Measurements from ENCODE around the gene UMODL1.

UMODL1 gene
- long read RNA-seq: 0 reads

- Histone ChIP-seq H3K27me3 (ENCODE audit: insufficient read depth, poor library complexity, severe bottlenecking) (peaks cover 2% of the 10 kb centered on the region), H3K27ac (replicated peaks) (no peak within 1 kb of the TSS), H3K4me3 (replicated peaks; ENCODE audit: insufficient read depth, low read length) (no peak within 1 kb of the TSS)
- TF ChIP-seq, protein P1, sequence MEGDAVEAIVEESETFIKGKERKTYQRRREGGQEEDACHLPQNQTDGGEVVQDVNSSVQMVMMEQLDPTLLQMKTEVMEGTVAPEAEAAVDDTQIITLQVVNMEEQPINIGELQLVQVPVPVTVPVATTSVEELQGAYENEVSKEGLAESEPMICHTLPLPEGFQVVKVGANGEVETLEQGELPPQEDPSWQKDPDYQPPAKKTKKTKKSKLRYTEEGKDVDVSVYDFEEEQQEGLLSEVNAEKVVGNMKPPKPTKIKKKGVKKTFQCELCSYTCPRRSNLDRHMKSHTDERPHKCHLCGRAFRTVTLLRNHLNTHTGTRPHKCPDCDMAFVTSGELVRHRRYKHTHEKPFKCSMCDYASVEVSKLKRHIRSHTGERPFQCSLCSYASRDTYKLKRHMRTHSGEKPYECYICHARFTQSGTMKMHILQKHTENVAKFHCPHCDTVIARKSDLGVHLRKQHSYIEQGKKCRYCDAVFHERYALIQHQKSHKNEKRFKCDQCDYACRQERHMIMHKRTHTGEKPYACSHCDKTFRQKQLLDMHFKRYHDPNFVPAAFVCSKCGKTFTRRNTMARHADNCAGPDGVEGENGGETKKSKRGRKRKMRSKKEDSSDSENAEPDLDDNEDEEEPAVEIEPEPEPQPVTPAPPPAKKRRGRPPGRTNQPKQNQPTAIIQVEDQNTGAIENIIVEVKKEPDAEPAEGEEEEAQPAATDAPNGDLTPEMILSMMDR (IDR thresholded peaks at IDR 0.05; ENCODE audit: insufficient read depth, low read length): no peak
- no peak for TF ChIP-seq GABPA (IDR thresholded peaks at IDR 0.05; ENCODE audit: low read depth)
- TF ChIP-seq, protein P2, sequence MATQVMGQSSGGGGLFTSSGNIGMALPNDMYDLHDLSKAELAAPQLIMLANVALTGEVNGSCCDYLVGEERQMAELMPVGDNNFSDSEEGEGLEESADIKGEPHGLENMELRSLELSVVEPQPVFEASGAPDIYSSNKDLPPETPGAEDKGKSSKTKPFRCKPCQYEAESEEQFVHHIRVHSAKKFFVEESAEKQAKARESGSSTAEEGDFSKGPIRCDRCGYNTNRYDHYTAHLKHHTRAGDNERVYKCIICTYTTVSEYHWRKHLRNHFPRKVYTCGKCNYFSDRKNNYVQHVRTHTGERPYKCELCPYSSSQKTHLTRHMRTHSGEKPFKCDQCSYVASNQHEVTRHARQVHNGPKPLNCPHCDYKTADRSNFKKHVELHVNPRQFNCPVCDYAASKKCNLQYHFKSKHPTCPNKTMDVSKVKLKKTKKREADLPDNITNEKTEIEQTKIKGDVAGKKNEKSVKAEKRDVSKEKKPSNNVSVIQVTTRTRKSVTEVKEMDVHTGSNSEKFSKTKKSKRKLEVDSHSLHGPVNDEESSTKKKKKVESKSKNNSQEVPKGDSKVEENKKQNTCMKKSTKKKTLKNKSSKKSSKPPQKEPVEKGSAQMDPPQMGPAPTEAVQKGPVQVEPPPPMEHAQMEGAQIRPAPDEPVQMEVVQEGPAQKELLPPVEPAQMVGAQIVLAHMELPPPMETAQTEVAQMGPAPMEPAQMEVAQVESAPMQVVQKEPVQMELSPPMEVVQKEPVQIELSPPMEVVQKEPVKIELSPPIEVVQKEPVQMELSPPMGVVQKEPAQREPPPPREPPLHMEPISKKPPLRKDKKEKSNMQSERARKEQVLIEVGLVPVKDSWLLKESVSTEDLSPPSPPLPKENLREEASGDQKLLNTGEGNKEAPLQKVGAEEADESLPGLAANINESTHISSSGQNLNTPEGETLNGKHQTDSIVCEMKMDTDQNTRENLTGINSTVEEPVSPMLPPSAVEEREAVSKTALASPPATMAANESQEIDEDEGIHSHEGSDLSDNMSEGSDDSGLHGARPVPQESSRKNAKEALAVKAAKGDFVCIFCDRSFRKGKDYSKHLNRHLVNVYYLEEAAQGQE (IDR thresholded peaks at IDR 0.05; ENCODE audit: insufficient replicate concordance, low read depth): no peak
- no peak for TF ChIP-seq POLR2AphosphoS5 (IDR thresholded peaks at IDR 0.05; ENCODE audit: low read depth)
- no peak for TF ChIP-seq SPI1 (IDR thresholded peaks at IDR 0.05; ENCODE audit: borderline replicate concordance, low read depth)
- no peak for DNase-seq (ENCODE audit: low read depth in 1 of 2, low spot score in 1 of 2)
Observed at GRCh38 chr21:42071146-42071737, at the start of gene UMODL1. UMODL1 (plus strand) TSS chr21:42071317; CDS start chr21:42071317, 0 bp downstream.

DNA sequence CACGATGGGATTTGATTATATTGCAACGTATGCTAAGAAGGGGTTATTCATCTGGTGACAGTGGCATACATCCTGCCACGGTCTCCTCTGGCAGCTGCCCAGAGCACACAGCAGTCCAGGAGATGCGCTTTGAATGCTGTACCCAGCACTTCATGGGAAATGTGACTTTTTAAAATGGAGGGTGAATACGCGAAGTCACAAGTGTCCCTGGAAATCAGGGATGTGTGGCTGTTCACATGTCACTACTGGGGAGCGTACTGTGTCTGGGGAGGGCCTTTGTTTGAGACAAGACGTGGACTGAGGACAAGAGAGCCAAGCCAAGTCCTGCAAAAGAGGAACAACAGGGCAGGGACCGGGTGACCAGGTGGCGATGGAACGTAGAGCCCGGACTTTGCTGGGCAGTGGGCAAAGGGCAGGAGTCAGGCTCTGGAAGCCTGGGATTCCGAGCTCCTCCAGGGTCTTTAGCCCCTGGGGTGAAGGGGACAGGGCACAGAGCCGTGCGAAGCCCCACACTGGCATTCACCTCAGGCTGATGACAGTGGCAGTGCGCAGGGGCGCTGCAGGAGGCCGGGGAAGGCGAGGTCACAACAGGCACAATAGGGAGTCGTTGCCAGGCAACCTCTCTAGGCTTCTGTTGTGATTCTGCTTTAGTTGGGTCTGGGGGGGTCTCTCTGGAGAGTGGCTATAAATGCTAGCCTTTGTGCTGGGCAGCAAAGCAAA is 49.6 kb upstream of the UMODL1 start:
- H3K27ac ChIP-seq (replicated peaks): no peak overlapping the region
- DNase-seq (ENCODE audit: low read depth in 1 of 2, low spot score in 1 of 2): no peak
- TF ChIP-seq, protein P2 (IDR thresholded peaks at IDR 0.05; ENCODE audit: insufficient replicate concordance, low read depth): no peak
- TF ChIP-seq POLR2AphosphoS5 (IDR thresholded peaks at IDR 0.05; ENCODE audit: low read depth) (no peak), GABPA (IDR thresholded peaks at IDR 0.05; ENCODE audit: low read depth) (no peak), SPI1 (IDR thresholded peaks at IDR 0.05; ENCODE audit: borderline replicate concordance, low read depth) (no peak)
- TF ChIP-seq, protein P1 (IDR thresholded peaks at IDR 0.05; ENCODE audit: insufficient read depth, low read length): no peak
- no peaks in the 10 kb centered on the region for H3K27me3 ChIP-seq (ENCODE audit: insufficient read depth, poor library complexity, severe bottlenecking)
- no peak overlapping the region for H3K4me3 ChIP-seq (replicated peaks; ENCODE audit: insufficient read depth, low read length)

DNA sequence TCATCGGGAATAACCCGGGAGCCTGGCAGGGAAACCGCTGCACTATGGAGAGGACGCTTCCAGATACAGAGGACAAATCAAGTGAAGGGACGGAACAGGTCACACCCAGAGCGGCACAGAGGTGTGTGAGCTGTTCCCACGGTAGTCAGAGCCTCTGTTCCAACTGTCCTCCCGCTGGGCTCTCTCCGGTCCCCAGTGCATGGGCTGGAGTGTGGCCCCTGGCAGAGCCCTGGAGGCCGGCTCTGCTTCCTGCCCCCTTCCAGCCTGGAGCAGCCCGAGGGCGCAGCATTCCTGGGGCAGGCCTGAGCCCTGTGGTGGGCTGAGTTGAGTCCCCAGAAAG is 49.1 kb upstream of the UMODL1 start:
- no peak for DNase-seq (ENCODE audit: low read depth in 1 of 2, low spot score in 1 of 2)
- H3K27ac ChIP-seq (replicated peaks): no peak overlapping the region
- TF ChIP-seq, protein P2 (IDR thresholded peaks at IDR 0.05; ENCODE audit: insufficient replicate concordance, low read depth): no peak
- TF ChIP-seq SPI1 (IDR thresholded peaks at IDR 0.05; ENCODE audit: borderline replicate concordance, low read depth) (no peak), POLR2AphosphoS5 (IDR thresholded peaks at IDR 0.05; ENCODE audit: low read depth) (no peak), GABPA (IDR thresholded peaks at IDR 0.05; ENCODE audit: low read depth) (no peak)
- TF ChIP-seq, protein P1 (IDR thresholded peaks at IDR 0.05; ENCODE audit: insufficient read depth, low read length): no peak
- no peaks in the 10 kb centered on the region for H3K27me3 ChIP-seq (ENCODE audit: insufficient read depth, poor library complexity, severe bottlenecking)
- H3K4me3 ChIP-seq (replicated peaks; ENCODE audit: insufficient read depth, low read length): no peak overlapping the region
